Measurements from ENCODE around the gene TEX52.
A peak's percentile ranks its signal among the peaks of the same experiment; 100 is the strongest.

TEX52 gene

GRCh38 chr12:2826721-2827515 lies 29.9 kb downstream of the TEX52 start:
- no peak for DNase-seq

GRCh38 chr12:2826036-2826435 lies 30.8 kb downstream of the TEX52 start:
- DNase-seq: no peak

GRCh38 chr12:2825132-2825531 lies 31.7 kb downstream of the TEX52 start:
- DNase-seq: no peak

GRCh38 chr12:2824541-2824940 lies 32.3 kb downstream of the TEX52 start:
- DNase-seq: no peak

GRCh38 chr12:2823483-2823882 lies 33.4 kb downstream of the TEX52 start:
- DNase-seq: no peak

GRCh38 chr12:2820432-2820831 lies 36.4 kb downstream of the TEX52 start:
- DNase-seq: no peak

- no peak for DNase-seq
Observed at GRCh38 chr12:2819810-2820209, 37.0 kb downstream of the TEX52 start.

GRCh38 chr12:2813214-2814185 lies 43.3 kb downstream of the TEX52 start:
- DNase-seq: peak; percentile 16 to 70

GRCh38 chr12:2812290-2813213 lies 44.3 kb downstream of the TEX52 start, which contains the start of gene ITFG2:
TSS of gene ITFG2 (plus strand) at chr12:2812668. CDS start at chr12:2812761, 93 bp downstream.
- DNase-seq: peak; percentile 98 to 99

GRCh38 chr12:2811801-2812200 lies 45.0 kb downstream of the TEX52 start:
- no peak for DNase-seq

GRCh38 chr12:2806700-2807099 lies 50.1 kb downstream of the TEX52 start:
- DNase-seq: peak; percentile 9 to 40

GRCh38 chr12:2805143-2805520 lies 51.7 kb downstream of the TEX52 start:
- DNase-seq: no peak

- peak; percentile 11 to 67 for DNase-seq
Observed at GRCh38 chr12:2804393-2805142, 52.3 kb downstream of the TEX52 start.

- no peak for DNase-seq
Observed at GRCh38 chr12:2803635-2804392, 53.0 kb downstream of the TEX52 start.

GRCh38 chr12:2801044-2801783 lies 55.6 kb downstream of the TEX52 start:
- peak; percentile 46 to 91 for DNase-seq

GRCh38 chr12:2800046-2800570 lies 56.7 kb downstream of the TEX52 start:
- peak in 1 of 2 experiments; percentile 28 for DNase-seq
